NCI-H82 treated with DMSO at 0.1 percent for 48 hours (cell line): ENCODE results near the gene ARSB.

Source experiments
- DNase-seq: peaks from one replicate; lab custom pipeline; 2025; ENCODE audit not compliant: unreplicated experiment; lab: John Stamatoyannopoulos, UW

Gene ARSB

GRCh38 chr5:78985116-78985724, at the start of gene ARSB:
Gene ARSB, minus strand, starts transcription at chr5:78985310. Its CDS starts 62 bp downstream, at chr5:78985248.
- DNase-seq: no peak

GRCh38 chr5:79032782-79033181, 47.7 kb upstream of the ARSB start:
- DNase-seq: no peak

- DNase-seq: no peak
These were observed 47.1 kb upstream of the ARSB start for GRCh38 chr5:79032031-79032695.

GRCh38 chr5:79031485-79031867, 46.4 kb upstream of the ARSB start:
- DNase-seq: no peak

GRCh38 chr5:79030663-79031484, 45.8 kb upstream of the ARSB start:
- no peak for DNase-seq

GRCh38 chr5:79025054-79025472, 40.0 kb upstream of the ARSB start:
- DNase-seq: peak; percentile 36

GRCh38 chr5:79023947-79024346, 38.8 kb upstream of the ARSB start:
- DNase-seq: no peak

- no peak for DNase-seq
These were observed 38.2 kb upstream of the ARSB start for GRCh38 chr5:79023348-79023747.

- DNase-seq: no peak
These were observed 37.7 kb upstream of the ARSB start for GRCh38 chr5:79022771-79023170.

- no peak for DNase-seq
These were observed 36.6 kb upstream of the ARSB start for GRCh38 chr5:79021753-79022152.

- DNase-seq: no peak
These were observed 35.9 kb upstream of the ARSB start for GRCh38 chr5:79020861-79021561.

GRCh38 chr5:79014631-79015030, 29.5 kb upstream of the ARSB start:
- no peak for DNase-seq

- no peak for DNase-seq
These were observed 26.8 kb upstream of the ARSB start for GRCh38 chr5:79011869-79012268.

GRCh38 chr5:79011219-79011836, 26.2 kb upstream of the ARSB start:
- no peak for DNase-seq

- no peak for DNase-seq
These were observed 23.3 kb upstream of the ARSB start for GRCh38 chr5:79008362-79008761.

GRCh38 chr5:79007872-79008271, 22.8 kb upstream of the ARSB start:
- no peak for DNase-seq

- DNase-seq: no peak
These were observed 21.0 kb upstream of the ARSB start for GRCh38 chr5:79005936-79006631.

- no peak for DNase-seq
These were observed 20.0 kb upstream of the ARSB start for GRCh38 chr5:79005151-79005550.

- no peak for DNase-seq
These were observed 17.3 kb upstream of the ARSB start for GRCh38 chr5:79002374-79002773.

GRCh38 chr5:79001471-79001870, 16.4 kb upstream of the ARSB start:
- peak; percentile 23 for DNase-seq
